ENCODE results near the gene TENT5D.

- TF ChIP-seq CTCF (IDR thresholded peaks at IDR 0.05), result no peak
- TF ChIP-seq EZH2 (IDR thresholded peaks at IDR 0.05; ENCODE audit: borderline replicate concordance, insufficient read depth, low read depth, low read length, poor library complexity, severe bottlenecking), result no peak
These were observed 3.5 kb downstream of the TENT5D start for GRCh38 chrX:80423744-80424143.
